Measurements from ENCODE around the gene SNX14. TPM values are rescaled to one million over a fixed set of nuclear protein-coding genes. Genes with fewer than 3 reads are reported as not detected.

The SNX14 gene
- total and polyA plus RNA-seq, 2 of the 8 experiments (the other 6 are each of a cell fraction or from before 2014, with no cell fraction given): 11.9 to 24.2 TPM

- no peak overlapping the region for H3K56ac ChIP-seq (replicated peaks; ENCODE audit: insufficient read length, low read depth, low read length)
- H3K36me3 ChIP-seq (ENCODE audit: control insufficient read depth in 2 of 4, insufficient read depth in 4 of 4, low read length in 3 of 4): peaks cover 9 to 61% (median 41%) of the 10 kb centered on the region in 4 experiments; a peak in 7 of 8 replicates
- H3K9ac ChIP-seq (replicated peaks in 1 of 4; ENCODE audit: extremely low read depth in 1 of 4, low read depth in 3 of 4, low read length in 3 of 4): no peak overlapping the region
- H4K20me1 ChIP-seq (replicated peaks in 1 of 2; ENCODE audit: control insufficient read depth in 1 of 2, insufficient read depth in 2 of 2, low read length in 2 of 2): peaks cover 2 to 3% of the 10 kb centered on the region in 2 experiments
- H3K4me2 ChIP-seq (ENCODE audit: insufficient read depth in 1 of 2, low read depth in 2 of 2, low read length in 2 of 2): no peak overlapping the region
- H2BK12ac ChIP-seq (ENCODE audit: low read depth, low read length): no peak overlapping the region
- DNase-seq (ENCODE audit: low read depth in 1 of 2, low spot score in 2 of 2): no peak
- H2BK5ac ChIP-seq (ENCODE audit: low read depth, low read length): no peak overlapping the region
- no peak overlapping the region for H2AFZ ChIP-seq (ENCODE audit: low read length)
- ChIA-PET CTCF (ENCODE audit: partially characterized antibody) (interaction anchor here (1.7 kb wide), 1 partner anchor 10 kb away, joined by 4 read pairs; no protein-coding TSS in a partner anchor), POLR2A (ENCODE audit: partially characterized antibody) (interaction anchor here (1.1 to 6.0 kb wide), 6 partner anchors 15 to 66 kb away, joined by 6 to 57 read pairs (median 30); partner anchors contain the start of genes SNX14 and SYNCRIP)
- H2BK20ac ChIP-seq (ENCODE audit: low read length): no peak overlapping the region
- H4K5ac ChIP-seq (ENCODE audit: insufficient read length, low read depth, low read length): no peak overlapping the region
- no peaks in the 10 kb centered on the region for H3K23me2 ChIP-seq (ENCODE audit: low read depth, low read length)
- no peak overlapping the region for H3K18ac ChIP-seq (ENCODE audit: extremely low read depth, low read length)
- FAIRE-seq: no peak
- WGBS, 2 experiments (ENCODE audit: extremely low coverage in 1 of 2, insufficient coverage in 1 of 2, insufficient read length in 1 of 2, insufficient replicate concordance in 2 of 2, low coverage in 1 of 2, low lambda C conversion rate in 2 of 2, missing lambda C conversion rate in 1 of 2): 91% methylated on average over 2 of the region's 2 CpGs; no CpG with 5 or more reads in 1 of the 2 experiments
- no peak overlapping the region for H3K4ac ChIP-seq (replicated peaks; ENCODE audit: insufficient read length, low read depth, low read length)
- no peak overlapping the region for H2BK120ac ChIP-seq (replicated peaks; ENCODE audit: low read depth, low read length)
- H4K8ac ChIP-seq (ENCODE audit: extremely low read depth, insufficient read depth, low read length): no peak overlapping the region
- no peak overlapping the region for H3K14ac ChIP-seq (ENCODE audit: insufficient read length)
- H3K27ac ChIP-seq (ENCODE audit: low read depth, low read length): no peak overlapping the region
- H3K23ac ChIP-seq (ENCODE audit: insufficient read length): no peak overlapping the region
- H3K4me3 ChIP-seq (ENCODE audit: extremely low read depth in 1 of 4, insufficient read depth in 2 of 4, low read depth in 3 of 4, low read length in 4 of 4): no peak overlapping the region
- H4K91ac ChIP-seq (replicated peaks; ENCODE audit: insufficient read length, low read length): no peak overlapping the region
- no peak overlapping the region for H2BK15ac ChIP-seq (ENCODE audit: low read length)
- no peak overlapping the region for H2AK5ac ChIP-seq (ENCODE audit: low read depth, low read length)
- no peaks in the 10 kb centered on the region for H3K4me1 ChIP-seq (replicated peaks in 1 of 4; ENCODE audit: control insufficient read depth in 3 of 4, insufficient read depth in 4 of 4, low read length in 3 of 4)
- no peaks in the 10 kb centered on the region for H3K79me1 ChIP-seq (ENCODE audit: low read depth, low read length)
- H3K27me3 ChIP-seq (replicated peaks in 1 of 4; ENCODE audit: control insufficient read depth in 3 of 4, extremely low read depth in 1 of 4, insufficient read depth in 3 of 4, low read length in 3 of 4): no peaks in the 10 kb centered on the region
- H3K79me2 ChIP-seq (ENCODE audit: control insufficient read depth in 1 of 2, insufficient read depth in 2 of 2, low read length in 2 of 2): peaks cover 0 to 6% of the 10 kb centered on the region in 2 experiments; a peak in 1 of 4 replicates
- H3K9me3 ChIP-seq (ENCODE audit: insufficient read depth in 2 of 2, low read depth in 1 of 2, low read length in 1 of 2): no peaks in the 10 kb centered on the region
- TF ChIP-seq CHD2 (IDR thresholded peaks at IDR 0.05; ENCODE audit: low read length) (no peak), EP300 (IDR thresholded peaks at IDR 0.05; ENCODE audit: borderline replicate concordance in 1 of 2, low read depth in 2 of 2, low read length in 2 of 2) (no peak), GABPA (IDR thresholded peaks at IDR 0.05; ENCODE audit: borderline replicate concordance, insufficient read depth, low read length) (no peak), BRCA1 (IDR thresholded peaks at IDR 0.05; ENCODE audit: low read depth, low read length) (no peak), RXRA (IDR thresholded peaks at IDR 0.05; ENCODE audit: insufficient read depth, low read depth, low read length) (no peak), BCL11A (IDR thresholded peaks at IDR 0.05; ENCODE audit: low read depth in 2 of 2, low read length in 2 of 2) (no peak), TCF12 (IDR thresholded peaks at IDR 0.05; ENCODE audit: low read depth, low read length) (no peak), JUN (IDR thresholded peaks at IDR 0.05; ENCODE audit: low read depth, low read length) (no peak), CEBPB (IDR thresholded peaks at IDR 0.05; ENCODE audit: low read depth, low read length) (no peak), TEAD4 (IDR thresholded peaks at IDR 0.05; ENCODE audit: low read depth, low read length) (no peak), SIX5 (IDR thresholded peaks at IDR 0.05; ENCODE audit: low read depth, low read length) (no peak), POLR2AphosphoS5 (IDR thresholded peaks at IDR 0.05; ENCODE audit: low read depth, low read length) (no peak), SIRT6 (IDR thresholded peaks at IDR 0.05; ENCODE audit: low read length) (no peak), CBX5 (IDR thresholded peaks at IDR 0.05; ENCODE audit: low read depth, low read length) (no peak), POLR2A (IDR thresholded peaks at IDR 0.05; ENCODE audit: control extremely low read depth in 1 of 2, low read depth in 2 of 2, low read length in 2 of 2) (no peak)
These were observed 16.7 kb upstream of the SNX14 start for GRCh38 chr6:85610182-85610895.

Data from H1 (cell line).